Calu3 (cell line): ENCODE data around the gene BLOC1S4. TPM values are rescaled to one million over a fixed set of nuclear protein-coding genes. Genes with fewer than 3 reads are reported as not detected.
A peak's percentile ranks its signal among the peaks of the same experiment; 100 is the strongest.

Source experiments
- BruUV-seq: library from RNA; stranded (reverse); fragments of 400-500 nt; replicated peaks from 2 replicates; lab custom pipeline; 2021; lab: Mats Ljungman, UMichigan
- CTCF ChIA-PET: fragments of 300-600 bp; sonication (Branson Sonifier 250); formaldehyde crosslinking; loops from one replicate; lab custom pipeline; 2022; ENCODE audit warnings: antibody characterized with exemption; lab: Charles Lee
- DNase-seq: peaks from one replicate; pipeline ENCODE4 v3.0.0; 2022
- H3K27ac Mint-ChIP-seq: one replicate; pipeline ENCODE4 v1.8.0; 2022; ENCODE audit warnings: mixed read lengths; ENCODE audit not compliant: unreplicated experiment
- H3K27me3 Mint-ChIP-seq: one replicate; pipeline ENCODE4 v1.8.0; 2022; ENCODE audit warnings: mixed read lengths; ENCODE audit not compliant: unreplicated experiment
- H3K36me3 Mint-ChIP-seq: one replicate; pipeline ENCODE4 v1.8.0; 2022; ENCODE audit warnings: mild to moderate bottlenecking, moderate library complexity, mixed read lengths; ENCODE audit not compliant: insufficient read depth, unreplicated experiment
- H3K4me1 Mint-ChIP-seq: one replicate; pipeline ENCODE4 v1.8.0; 2022; ENCODE audit warnings: mild to moderate bottlenecking, low read depth, mixed read lengths; ENCODE audit not compliant: unreplicated experiment
- H3K4me3 Mint-ChIP-seq: one replicate; pipeline ENCODE4 v1.8.0; 2022; ENCODE audit warnings: mild to moderate bottlenecking, low read depth, moderate library complexity, mixed read lengths; ENCODE audit not compliant: unreplicated experiment
- H3K9me3 Mint-ChIP-seq: one replicate; pipeline ENCODE4 v1.8.0; 2022; ENCODE audit warnings: low read depth, mixed read lengths; ENCODE audit not compliant: unreplicated experiment
- CTCF ChIP-seq: fragments of 200-600 bp; IDR thresholded peaks from one replicate; pipeline ENCODE4 v1.8.0; 2022; ENCODE audit warnings: antibody characterized with exemption; ENCODE audit not compliant: unreplicated experiment
- intact Hi-C: fragments of 100-400 bp; cut with micrococcal nuclease; formaldehyde crosslinking; loops from one replicate; pipeline ENCODE4 v1.10.0; 2022; ENCODE audit not compliant: unreplicated experiment
- total RNA-seq: library from RNA; stranded (reverse); gene quantifications from 2 replicates; pipeline ENCODE4 v1.2.3, GENCODE V29; 2022

BLOC1S4 gene
- total RNA-seq, 1 experiment from 2014 or later: 9.2 TPM

GRCh38 chr4:6705646-6706045 is 10.3 kb upstream of the BLOC1S4 start:
- BruUV-seq: no TSS peak
- intact Hi-C loops: no loop called here
- Mint-ChIP-seq H3K4me3 (no peak overlapping the region), H3K4me1 (peaks cover 32% of the 10 kb centered on the region), H3K36me3 (peaks cover 46% of the 10 kb centered on the region), H3K27ac (no peak overlapping the region), H3K9me3 (peaks cover 9% of the 10 kb centered on the region), H3K27me3 (no peaks in the 10 kb centered on the region)
- CTCF ChIA-PET: no interaction called here
- DNase-seq: no peak
- no peak for TF ChIP-seq CTCF

GRCh38 chr4:6706173-6706572 is 9.8 kb upstream of the BLOC1S4 start:
- Mint-ChIP-seq H3K27me3 (no peaks in the 10 kb centered on the region), H3K4me1 (peaks cover 37% of the 10 kb centered on the region), H3K4me3 (no peak overlapping the region), H3K9me3 (peaks cover 11% of the 10 kb centered on the region), H3K27ac (no peak overlapping the region), H3K36me3 (peaks cover 47% of the 10 kb centered on the region)
- intact Hi-C loops: no loop called here
- CTCF ChIA-PET: no interaction called here
- no peak for TF ChIP-seq CTCF
- BruUV-seq: no TSS peak
- DNase-seq: no peak

GRCh38 chr4:6709230-6710114 is 6.5 kb upstream of the BLOC1S4 start, which contains the start of gene MRFAP1L1:
TSS of gene MRFAP1L1 (minus strand) at chr4:6709865. CDS start at chr4:6709629, 236 bp downstream.
- peak within 1 kb of the TSS; percentile 79 for H3K27ac Mint-ChIP-seq
- peaks cover 36% of the 10 kb centered on the region for H3K36me3 Mint-ChIP-seq
- CTCF ChIA-PET: interaction anchor here (0.7 to 1.0 kb wide), 3 partner anchors 35 to 289 kb away, joined by 3 read pairs; no protein-coding TSS in a partner anchor
- intact Hi-C loops: no loop called here
- TF ChIP-seq CTCF: no peak
- peak; percentile 92 for DNase-seq
- no peaks in the 10 kb centered on the region for H3K27me3 Mint-ChIP-seq
- H3K4me3 Mint-ChIP-seq: peak within 1 kb of the TSS; percentile 93
- peaks cover 37% of the 10 kb centered on the region for H3K4me1 Mint-ChIP-seq
- peaks cover 5% of the 10 kb centered on the region for H3K9me3 Mint-ChIP-seq
- BruUV-seq: TSS peak; percentile 85

GRCh38 chr4:6710282-6710681 is 5.7 kb upstream of the BLOC1S4 start:
- DNase-seq: no peak
- Mint-ChIP-seq H3K27ac (peak overlapping the region; percentile 79), H3K27me3 (no peaks in the 10 kb centered on the region), H3K4me1 (peaks cover 30% of the 10 kb centered on the region), H3K36me3 (peaks cover 36% of the 10 kb centered on the region), H3K9me3 (peaks cover 2% of the 10 kb centered on the region), H3K4me3 (peak overlapping the region; percentile 93)
- BruUV-seq: no TSS peak
- intact Hi-C loops: no loop called here
- CTCF ChIA-PET: interaction anchor here (0.7 kb wide), 2 partner anchors 35 to 288 kb away, joined by 3 read pairs; no protein-coding TSS in a partner anchor
- no peak for TF ChIP-seq CTCF
